HG02885 (cell line): ENCODE data around the gene DSCAM.
"Not testable (repeated sequence)": the region's sequence is repeated elsewhere in the genome, so short reads cannot be mapped to it uniquely, and the experiment has no call there.

Experiments used
- ATAC-seq: cut with Tn5 transposase; IDR thresholded peaks from one replicate; pipeline ENCODE4 v1.9.1; 2021; ENCODE audit warnings: mild to moderate bottlenecking; ENCODE audit not compliant: unreplicated experiment, poor library complexity

DSCAM gene

DNA sequence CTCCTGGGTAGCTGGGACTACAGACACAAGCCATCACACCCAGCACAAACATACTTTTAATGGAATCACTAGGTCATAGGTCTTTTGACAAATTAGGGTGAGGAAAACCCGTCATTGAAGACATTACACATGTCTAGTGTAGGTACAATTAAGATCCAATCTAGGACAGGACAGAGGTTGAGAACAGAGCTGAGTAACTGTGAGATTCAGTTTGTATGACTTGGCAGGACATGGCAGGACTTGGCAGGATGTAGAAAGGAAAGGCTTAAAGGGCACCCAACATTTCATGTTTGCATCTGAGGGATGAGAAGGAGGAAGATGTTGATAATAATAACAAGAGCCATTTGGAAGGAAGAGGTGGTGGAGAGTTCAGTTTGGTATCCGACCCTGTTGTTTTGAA, 496.0 kb downstream of the DSCAM start:
- no peak for ATAC-seq

DNA sequence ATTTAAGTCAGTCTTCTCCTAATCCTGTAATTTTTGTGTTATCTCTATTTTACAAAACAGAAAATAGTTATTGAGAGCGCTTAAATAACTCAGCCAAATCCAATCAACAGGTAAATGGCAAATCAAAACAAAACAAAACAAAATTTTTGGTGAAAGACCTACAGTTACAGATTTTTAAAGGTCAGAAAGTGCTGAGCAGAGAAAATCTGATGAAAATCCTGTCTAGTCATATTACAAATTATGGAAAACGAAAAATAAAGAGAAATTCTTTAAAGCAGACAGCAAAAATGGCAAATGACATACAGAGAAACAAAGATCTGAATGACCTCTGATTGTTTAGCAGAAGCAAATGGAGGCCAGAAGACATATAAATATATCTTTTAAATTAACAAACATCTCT, 497.4 kb downstream of the DSCAM start:
- ATAC-seq = no peak

DNA sequence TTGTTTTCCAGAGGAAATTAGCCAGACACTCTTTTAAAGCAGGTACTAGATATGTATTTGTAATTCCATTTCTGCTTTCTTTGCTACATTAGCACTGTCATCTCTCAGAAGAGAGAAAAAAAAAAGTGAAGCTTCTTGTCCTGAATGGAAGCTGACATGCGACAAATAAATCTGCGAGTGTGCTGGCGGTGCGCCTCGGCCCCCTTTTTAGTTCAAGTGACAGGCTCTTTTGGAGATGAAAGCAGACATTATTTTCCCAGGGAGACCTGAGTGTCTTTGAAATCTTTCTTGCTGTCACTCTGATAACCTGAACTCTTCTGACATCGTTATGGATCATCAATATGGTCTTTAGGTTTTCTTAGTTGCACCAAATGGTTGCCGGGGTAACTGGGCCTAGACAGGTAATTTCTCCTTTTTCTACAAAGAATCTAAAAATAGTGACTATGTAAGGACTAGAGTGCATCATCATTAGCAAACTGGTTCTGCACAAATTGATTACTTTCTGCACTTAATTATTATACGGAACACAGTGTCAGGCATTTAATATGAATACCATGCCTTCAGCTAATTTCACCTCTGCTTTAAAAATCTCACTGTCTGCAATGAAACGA, 501.1 kb downstream of the DSCAM start:
- ATAC-seq = no peak

DNA sequence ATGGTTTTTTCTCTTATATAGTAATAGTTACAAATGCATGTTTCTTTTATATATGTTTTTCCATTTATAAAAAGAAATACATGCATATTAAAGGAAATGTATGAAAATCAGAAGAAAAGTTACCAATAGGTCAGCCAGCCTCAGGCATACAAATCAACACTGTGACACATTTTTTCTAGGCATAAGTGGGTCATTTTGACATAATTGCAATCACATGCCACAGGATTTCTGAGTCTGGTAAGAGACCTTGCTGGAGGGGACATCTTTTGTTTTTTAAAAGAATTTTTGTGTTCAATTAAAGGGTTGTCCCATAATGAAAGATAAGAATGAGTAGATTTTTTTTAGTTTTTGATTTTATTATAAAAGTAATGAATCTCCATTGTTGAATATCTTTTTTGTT, 506.6 kb downstream of the DSCAM start:
- ATAC-seq = no peak

DNA sequence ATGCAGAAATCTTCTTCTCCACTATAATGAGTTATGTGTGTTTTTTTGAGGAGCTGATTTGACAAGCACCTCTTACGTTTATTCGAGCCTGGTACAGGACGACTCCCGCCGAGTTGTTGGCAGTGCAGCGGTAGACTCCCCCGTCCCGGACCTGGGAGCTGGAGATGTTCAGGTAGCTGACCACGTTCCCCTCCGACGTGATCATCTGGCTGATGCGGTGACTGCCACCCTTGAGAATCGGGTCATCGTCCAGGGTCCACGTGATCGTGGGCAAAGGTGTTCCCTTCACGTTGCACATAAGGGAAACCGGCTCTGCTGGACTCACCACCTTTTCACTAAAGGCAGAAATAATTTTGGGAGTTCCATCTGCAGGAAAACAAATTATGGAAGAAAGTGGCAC, 507.9 kb downstream of the DSCAM start:
- no peak for ATAC-seq

DNA sequence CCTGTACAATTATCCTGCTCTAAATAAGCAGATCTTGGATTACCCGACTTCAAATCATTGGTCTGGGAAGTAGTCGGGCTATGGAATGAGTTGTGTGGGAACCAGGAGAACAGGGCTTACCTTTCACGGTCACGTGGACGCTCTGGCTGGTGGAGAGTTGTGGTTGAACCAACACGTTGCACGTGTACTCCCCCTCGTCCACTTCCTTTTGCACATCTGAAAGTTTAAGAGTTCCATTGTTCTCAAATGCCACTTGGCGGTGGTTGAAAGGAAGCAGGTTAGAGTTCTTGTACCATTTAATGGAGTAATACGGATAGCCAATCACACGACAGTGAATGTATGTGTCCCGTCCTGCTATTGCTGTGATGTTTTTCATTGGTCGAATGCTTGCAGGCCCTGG, 509.0 kb downstream of the DSCAM start:
- ATAC-seq = no peak

DNA sequence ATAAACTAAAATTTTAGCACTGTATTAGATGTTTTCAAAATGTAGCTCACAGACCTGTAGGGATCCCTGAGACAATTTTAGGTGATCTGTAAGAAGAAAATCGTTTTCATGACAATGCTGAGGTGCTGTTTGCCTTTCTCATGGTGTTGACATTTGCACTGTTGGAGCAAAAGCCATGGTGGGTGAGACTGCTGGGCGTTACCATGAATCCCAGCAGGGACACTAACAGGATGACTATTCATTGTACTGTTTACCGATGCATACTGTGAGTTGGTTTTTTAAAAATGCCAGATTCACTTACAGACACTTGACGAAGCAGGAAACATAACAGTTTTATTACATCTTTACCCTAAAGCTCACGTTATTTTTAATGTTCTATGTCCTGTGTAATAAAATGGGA, 511.3 kb downstream of the DSCAM start:
- ATAC-seq = no peak

DNA sequence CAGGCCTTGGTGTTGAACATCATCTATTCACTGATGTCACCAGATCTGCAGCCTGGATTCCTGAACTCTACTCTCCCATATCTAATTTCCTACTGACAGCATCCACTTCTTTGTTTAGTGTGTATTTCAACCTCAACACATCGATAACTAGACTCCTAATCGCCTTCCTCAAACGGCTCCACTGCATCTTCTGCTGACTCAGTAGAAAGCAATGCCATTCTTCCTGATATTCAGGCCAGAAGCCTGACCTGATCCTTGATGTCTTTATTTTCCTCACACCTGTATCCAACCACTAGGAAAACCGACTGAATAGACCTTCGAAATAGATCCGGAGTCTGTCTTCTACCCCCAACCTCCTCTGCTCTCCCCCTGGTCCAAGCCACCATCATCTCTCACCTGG, 512.8 kb downstream of the DSCAM start:
- no peak for ATAC-seq

DNA sequence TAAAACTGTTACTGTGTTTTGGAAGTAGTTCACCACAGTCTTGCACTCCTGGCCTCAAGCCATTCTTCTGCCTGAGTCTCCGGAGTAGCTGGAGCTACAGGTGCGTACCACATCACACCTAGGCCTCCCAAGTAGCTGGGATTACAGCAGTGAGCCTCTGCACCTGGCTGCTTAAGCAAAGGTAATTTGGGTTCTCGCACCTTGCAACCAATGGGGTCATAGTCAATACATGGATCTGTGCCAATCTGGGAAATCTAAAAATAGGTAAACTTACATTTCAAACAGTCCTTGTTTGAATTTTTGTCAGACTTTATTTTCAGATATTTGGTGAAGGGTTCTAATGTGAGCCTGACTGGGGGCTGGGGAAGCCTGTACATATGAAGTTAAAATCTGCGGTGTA, 513.2 kb downstream of the DSCAM start:
- no peak for ATAC-seq

DNA sequence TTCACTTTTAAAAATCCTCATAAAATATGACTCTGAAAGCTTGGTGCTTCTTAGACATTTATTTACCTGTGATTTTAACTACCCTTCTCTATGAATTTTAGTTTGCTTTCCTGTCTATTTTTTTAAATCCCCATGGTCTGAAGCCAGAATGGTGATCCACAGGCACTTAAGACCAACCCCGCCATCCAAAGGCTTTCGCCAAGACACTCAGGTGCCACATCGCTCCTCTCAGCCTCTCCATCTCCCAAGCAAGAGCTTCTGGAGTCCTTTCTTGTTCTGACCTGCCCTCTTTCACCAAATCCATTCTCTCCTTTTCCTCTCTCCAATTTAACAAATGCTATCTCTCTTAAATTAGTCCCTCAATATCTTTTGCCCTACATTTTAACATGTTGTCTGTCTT, 515.2 kb downstream of the DSCAM start:
- no peak for ATAC-seq

DNA sequence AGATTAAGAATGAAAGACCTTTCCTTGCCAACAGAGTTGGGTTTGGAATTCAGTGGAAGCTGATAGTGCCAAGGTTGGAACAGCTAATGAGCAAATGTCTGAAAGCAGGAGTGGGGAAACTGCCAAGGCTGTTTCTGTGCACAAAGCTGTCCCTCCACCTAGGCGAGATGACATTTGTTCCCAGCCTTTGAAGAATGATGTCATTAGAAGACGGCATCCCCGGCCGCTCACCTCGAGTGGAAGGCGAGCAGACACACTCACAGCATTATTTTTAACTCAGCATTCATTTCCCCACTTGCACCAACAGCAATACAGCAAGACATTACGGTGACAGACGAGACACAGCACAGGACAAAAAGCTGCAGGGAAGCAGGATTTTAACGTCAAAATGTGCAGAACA, 515.8 kb downstream of the DSCAM start:
- ATAC-seq = no peak

DNA sequence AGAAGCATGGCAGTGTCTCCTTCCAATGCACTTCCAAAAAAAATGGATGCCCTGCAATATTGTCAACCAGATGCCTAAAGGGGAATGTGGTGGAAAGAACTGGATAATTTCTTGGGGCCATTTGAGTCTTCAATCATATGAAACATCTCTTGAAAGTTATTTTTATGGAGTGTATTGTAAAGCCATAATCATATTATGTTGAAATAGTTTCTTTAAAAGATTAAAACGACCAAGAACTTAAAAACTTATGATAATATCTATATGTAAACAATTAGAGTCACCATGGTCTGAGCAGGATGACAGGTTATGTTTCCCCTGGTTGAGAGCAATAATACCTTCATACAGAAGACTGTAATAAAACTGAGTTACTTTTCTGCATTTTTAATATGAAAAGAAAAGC, 522.6 kb downstream of the DSCAM start:
- ATAC-seq = no peak

DNA sequence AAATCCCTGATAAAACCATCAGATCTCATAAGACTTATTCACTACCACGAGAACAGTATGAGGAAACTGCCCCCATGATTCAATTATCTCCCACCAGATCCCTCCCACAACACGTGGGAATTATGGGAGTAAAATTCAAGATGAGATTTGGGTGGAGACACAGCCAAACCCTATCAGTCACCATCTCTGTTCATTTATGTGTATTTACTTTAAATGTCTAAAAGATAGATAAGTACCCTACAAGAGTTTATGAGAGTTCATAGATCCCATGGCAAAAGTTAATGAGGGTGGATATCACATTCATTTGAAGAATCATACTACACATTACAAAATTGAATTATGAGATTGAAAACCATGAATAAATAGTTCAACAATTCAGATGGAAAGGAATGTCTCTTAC, 526.2 kb downstream of the DSCAM start:
- ATAC-seq = not testable (repeated sequence)

DNA sequence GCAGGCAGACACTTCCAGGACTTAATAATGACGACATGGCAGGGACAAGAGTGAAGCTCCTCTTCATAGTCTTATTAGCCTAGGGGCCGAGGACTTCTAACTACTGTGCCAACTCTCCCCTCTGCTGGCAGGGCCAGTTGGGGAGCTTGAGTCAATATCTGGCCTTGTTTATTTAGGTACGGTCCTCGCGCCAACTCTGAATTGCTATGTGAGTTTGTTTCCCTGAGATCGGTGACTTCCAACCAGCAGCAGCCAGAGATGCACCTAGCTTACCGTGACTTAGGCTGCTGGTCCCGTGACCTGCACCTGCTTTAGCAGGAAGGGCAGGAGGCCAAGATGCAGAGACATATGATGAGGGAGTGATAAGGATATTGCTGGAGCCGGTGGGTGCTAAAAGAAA, 528.6 kb downstream of the DSCAM start:
- no peak for ATAC-seq

DNA sequence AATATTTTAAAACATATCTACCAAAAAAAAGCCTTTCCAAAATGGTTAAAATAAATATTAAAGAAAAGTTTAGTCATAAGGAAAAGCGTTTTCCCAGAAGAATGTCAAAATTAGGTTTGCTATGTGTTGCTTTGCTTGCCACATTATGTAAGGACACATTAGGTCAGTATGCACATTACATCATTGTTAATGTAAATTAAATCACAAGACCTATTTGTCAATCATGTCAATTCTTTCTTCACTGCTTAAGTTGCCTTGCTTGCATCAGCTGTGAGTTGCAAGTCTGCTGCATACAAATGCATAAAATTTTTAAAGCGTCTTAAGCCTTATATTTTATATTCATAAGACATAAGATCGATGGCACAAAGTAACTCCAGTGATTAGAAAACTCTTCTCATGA, 530.9 kb downstream of the DSCAM start:
- ATAC-seq = no peak

DNA sequence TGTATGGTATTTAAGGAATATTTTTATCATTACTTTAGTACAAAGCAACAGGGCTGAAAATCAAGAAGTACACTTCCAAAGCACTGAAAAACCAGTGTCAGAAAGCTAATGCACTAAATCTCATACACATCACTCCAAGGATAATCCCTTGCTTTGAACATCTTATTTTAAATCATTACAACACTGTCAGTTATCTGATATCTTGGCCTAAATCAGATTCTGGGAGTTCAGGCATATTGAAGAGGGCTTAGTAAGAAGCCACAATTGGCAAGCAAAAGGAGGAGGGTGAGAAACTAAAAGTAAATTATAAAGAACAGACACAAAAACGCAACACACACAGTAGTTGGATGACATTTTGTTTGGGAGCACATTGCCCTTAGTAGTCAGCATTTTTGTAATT, 531.3 kb downstream of the DSCAM start:
- no peak for ATAC-seq

DNA sequence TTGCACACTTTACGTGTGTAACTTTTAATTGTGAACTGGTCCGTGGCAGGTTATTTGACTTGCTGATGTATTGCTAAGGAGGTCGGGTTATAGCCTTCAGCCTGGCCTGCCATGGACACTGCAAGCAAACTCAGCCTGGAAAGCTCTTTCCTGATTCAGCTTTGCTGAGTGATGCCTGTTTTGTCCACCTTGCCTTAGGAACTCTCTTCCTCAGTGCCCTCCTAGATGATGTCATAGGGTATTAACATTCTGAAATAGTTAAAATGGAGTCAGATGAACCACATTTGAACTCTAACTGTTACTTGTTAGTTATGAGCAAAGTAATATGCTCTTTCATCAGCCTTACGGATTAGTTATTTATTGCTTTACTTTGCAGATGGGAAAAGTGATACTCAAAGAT, 533.7 kb downstream of the DSCAM start:
- no peak for ATAC-seq

DNA sequence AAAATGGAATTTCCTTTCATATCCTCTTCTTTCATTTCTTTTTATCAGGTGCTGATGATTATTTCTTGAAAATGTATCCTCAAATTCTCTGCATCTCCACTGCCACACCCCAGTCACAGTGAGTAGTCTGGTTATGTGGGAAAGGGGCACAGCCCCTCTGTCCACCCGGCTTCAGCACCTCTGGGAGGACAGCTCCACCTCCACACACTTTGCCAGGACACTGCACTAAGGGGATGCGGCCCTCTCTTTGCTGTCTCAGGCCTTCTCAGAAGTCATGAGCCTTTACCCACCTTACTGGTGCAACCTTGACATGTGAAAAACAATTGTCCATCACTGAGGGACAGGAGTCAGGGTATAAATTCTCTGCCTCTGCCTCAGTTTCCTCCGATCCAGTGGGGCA, 546.7 kb downstream of the DSCAM start:
- no peak for ATAC-seq

DNA sequence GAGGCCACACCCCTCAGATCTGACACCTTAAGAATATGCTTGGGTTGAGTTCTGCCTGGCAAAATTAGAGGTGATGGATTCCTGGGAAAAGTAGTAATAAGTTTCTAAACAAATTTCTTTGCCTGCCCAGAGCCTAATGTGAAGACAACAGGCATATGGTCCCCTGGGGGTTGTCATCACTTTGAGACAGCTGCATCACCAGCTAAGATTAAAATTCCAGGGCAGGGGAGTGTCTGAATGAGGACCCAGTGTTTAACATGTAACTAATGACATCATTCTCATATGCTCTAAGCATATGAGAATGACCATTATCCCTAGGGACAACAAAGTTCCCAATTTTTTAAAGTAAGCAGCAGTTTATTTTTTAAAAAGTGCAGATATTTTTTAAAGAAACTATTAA, 547.5 kb downstream of the DSCAM start:
- ATAC-seq = no peak

DNA sequence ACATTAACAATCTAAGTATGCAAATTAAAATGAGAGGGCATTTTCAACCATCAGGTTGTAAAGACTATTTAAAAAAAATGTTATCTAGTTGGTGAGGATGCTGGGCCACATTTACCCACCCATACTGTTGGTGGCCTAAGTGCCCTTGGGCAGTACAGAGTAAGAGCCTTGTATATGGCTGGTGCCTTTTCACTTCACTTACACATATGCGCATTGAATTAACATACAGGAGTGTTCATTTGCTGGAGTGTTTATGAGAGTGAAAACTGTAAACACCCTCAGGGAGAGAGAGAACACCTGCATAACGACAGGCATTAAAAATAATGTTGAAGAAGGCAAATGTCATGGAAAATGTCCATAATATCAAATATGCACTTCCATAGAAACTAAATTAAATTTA, 552.6 kb downstream of the DSCAM start:
- ATAC-seq = no peak

DNA sequence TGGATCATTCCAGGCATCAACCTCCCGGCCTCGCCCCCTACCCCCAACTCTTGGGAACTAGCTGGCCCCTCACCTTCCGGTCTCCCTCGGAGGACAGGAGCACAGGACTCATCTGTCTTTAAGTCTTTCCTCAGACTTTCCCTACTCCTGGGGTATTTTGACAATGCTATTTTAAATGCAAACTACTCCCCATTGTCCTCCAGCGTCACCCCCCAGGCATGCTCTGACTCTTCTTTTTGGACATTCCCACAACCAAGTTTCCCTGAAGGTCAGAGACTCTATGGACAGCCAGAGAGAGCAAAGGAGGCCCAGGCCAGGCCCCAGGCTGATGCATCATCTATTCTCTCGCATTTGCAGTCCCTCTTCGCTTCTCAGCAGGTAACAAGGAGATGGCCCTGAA, 555.4 kb downstream of the DSCAM start:
- no peak for ATAC-seq

DNA sequence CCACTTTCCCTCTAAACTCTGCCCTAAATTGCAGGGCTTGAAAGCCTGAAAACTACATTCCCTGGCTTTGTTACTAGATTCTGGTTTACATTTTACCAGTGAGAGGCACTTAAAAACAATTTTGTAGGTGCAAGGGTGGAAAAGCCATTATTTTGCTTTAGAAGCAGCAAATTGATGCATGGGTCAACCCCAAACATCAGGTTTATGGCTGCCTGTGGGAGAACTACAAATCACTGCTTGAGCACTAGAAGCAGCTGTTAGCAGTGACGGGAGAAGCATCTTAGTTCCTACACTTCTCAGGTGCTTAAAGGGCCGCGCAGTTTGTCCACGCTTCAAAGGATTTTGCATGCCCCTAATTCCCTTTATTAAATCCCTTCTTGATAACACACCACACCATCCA, 562.5 kb downstream of the DSCAM start:
- ATAC-seq = no peak
